OCI-LY1 (cell line): ENCODE results near the gene RABGAP1.
A peak's percentile ranks its signal among the peaks of the same experiment; 100 is the strongest.

Source experiments
- H2AFZ ChIP-seq: fragments of 200-600 bp; sonication (generic), shearing (Covaris generic); 2 replicates; pipeline ENCODE4 v1.6.0; 2014; ENCODE audit warnings: antibody characterized with exemption, mild to moderate bottlenecking, low read length
- H3F3A ChIP-seq: fragments of 200-600 bp; sonication (generic), shearing (Covaris generic); 2 replicates; pipeline ENCODE4 v1.6.0; 2014; ENCODE audit warnings: mild to moderate bottlenecking, antibody characterized with exemption, low read length, moderate library complexity; ENCODE audit not compliant: insufficient read depth
- H3K27ac ChIP-seq: fragments of 200-600 bp; sonication (generic); 2 replicates; pipeline ENCODE4 v1.5.1; 2014; ENCODE audit warnings: low read length, mixed run types, mild to moderate bottlenecking, low read depth; ENCODE audit not compliant: poor library complexity, severe bottlenecking
- H3K27me3 ChIP-seq: fragments of 200-600 bp; sonication (generic); 2 replicates; pipeline ENCODE4 v1.6.0; 2014; ENCODE audit warnings: antibody characterized with exemption, mild to moderate bottlenecking, low read length, moderate library complexity; ENCODE audit not compliant: insufficient read depth
- H3K36me3 ChIP-seq: fragments of 200-600 bp; sonication (generic); 2 replicates; pipeline ENCODE4 v1.6.1; 2014; ENCODE audit warnings: mild to moderate bottlenecking, antibody characterized with exemption, low read length, moderate library complexity, mixed read lengths; ENCODE audit not compliant: insufficient read depth
- H3K4me1 ChIP-seq: fragments of 200-600 bp; sonication (generic); 2 replicates; pipeline ENCODE4 v1.5.1; 2014; ENCODE audit warnings: mild to moderate bottlenecking, low read length, moderate library complexity; ENCODE audit not compliant: insufficient read depth, severe bottlenecking
- H3K4me2 ChIP-seq: fragments of 200-600 bp; sonication (generic), shearing (Covaris generic); 2 replicates; pipeline ENCODE4 v1.6.1; 2014; ENCODE audit warnings: low read length
- H3K4me3 ChIP-seq: fragments of 200-600 bp; sonication (generic); 2 replicates; pipeline ENCODE4 v1.5.1; 2014; ENCODE audit warnings: low read length, low read depth, mild to moderate bottlenecking, mixed read lengths; ENCODE audit not compliant: poor library complexity, severe bottlenecking
- H3K79me2 ChIP-seq: fragments of 200-600 bp; shearing (Covaris generic); 2 replicates; pipeline ENCODE4 v1.6.1; 2016; ENCODE audit warnings: mixed run types, low read length, mixed read lengths; ENCODE audit not compliant: insufficient read depth
- H3K9ac ChIP-seq: fragments of 200-600 bp; sonication (generic), shearing (Covaris generic); 2 replicates; pipeline ENCODE4 v1.6.1; 2014; ENCODE audit warnings: mild to moderate bottlenecking, low read length, mixed read lengths
- H3K9me2 ChIP-seq: fragments of 200-600 bp; sonication (generic), shearing (Covaris generic); 2 replicates; pipeline ENCODE4 v1.6.1; 2014; ENCODE audit warnings: low read depth, mild to moderate bottlenecking, low read length, mixed read lengths
- H3K9me3 ChIP-seq: fragments of 200-600 bp; shearing (Covaris generic); 2 replicates; pipeline ENCODE4 v1.6.1; 2014; ENCODE audit warnings: low read length, mixed read lengths
- H4K20me1 ChIP-seq: fragments of 200-600 bp; sonication (generic), shearing (Covaris generic); 2 replicates; pipeline ENCODE4 v1.6.0; 2016; ENCODE audit warnings: mild to moderate bottlenecking, low read length; ENCODE audit not compliant: insufficient read depth
- CTCF ChIP-seq: fragments of 200-600 bp; sonication (generic), shearing (Covaris generic); IDR thresholded peaks from 2 replicates; pipeline ENCODE4 v1.5.1; 2017; ENCODE audit warnings: mild to moderate bottlenecking, antibody characterized with exemption, low read length, moderate library complexity, mixed read lengths
- EZH2 ChIP-seq: fragments of 200-600 bp; sonication (generic), shearing (Covaris generic); IDR thresholded peaks from 2 replicates; pipeline ENCODE4 v1.8.0; 2017; ENCODE audit warnings: borderline replicate concordance, mixed run types, mild to moderate bottlenecking, antibody characterized with exemption, low read length, moderate library complexity, mixed read lengths

The RABGAP1 gene

GRCh38 chr9:123107639-123108285 lies 166.9 kb downstream of the RABGAP1 start:
- Histone ChIP-seq H3K79me2 (no peaks in the 10 kb centered on the region), H3K27me3 (no peaks in the 10 kb centered on the region), H3K36me3 (peaks cover 80% of the 10 kb centered on the region), H2AFZ (no peak overlapping the region), H3K4me1 (peaks cover 30% of the 10 kb centered on the region), H3K9me2 (no peaks in the 10 kb centered on the region), H3K27ac (peak overlapping the region; percentile 22), H3K4me3 (no peak overlapping the region), H4K20me1 (no peaks in the 10 kb centered on the region), H3K9ac (no peak overlapping the region), H3F3A (no peaks in the 10 kb centered on the region), H3K9me3 (no peaks in the 10 kb centered on the region), H3K4me2 (no peak overlapping the region)
- TF ChIP-seq CTCF: no peak
- no peak for TF ChIP-seq EZH2

GRCh38 chr9:123108976-123109375 lies 168.2 kb downstream of the RABGAP1 start:
- Histone ChIP-seq H3K27me3 (no peaks in the 10 kb centered on the region), H3K4me2 (no peak overlapping the region), H3K4me1 (peaks cover 35% of the 10 kb centered on the region), H3F3A (no peaks in the 10 kb centered on the region), H3K9ac (no peak overlapping the region), H4K20me1 (no peaks in the 10 kb centered on the region), H3K79me2 (no peaks in the 10 kb centered on the region), H3K9me3 (no peaks in the 10 kb centered on the region), H2AFZ (no peak overlapping the region), H3K9me2 (no peaks in the 10 kb centered on the region), H3K36me3 (peaks cover 85% of the 10 kb centered on the region), H3K4me3 (no peak overlapping the region), H3K27ac (no peak overlapping the region)
- TF ChIP-seq CTCF (no peak), EZH2 (no peak)

- Histone ChIP-seq H3K36me3 (peaks cover 82% of the 10 kb centered on the region), H3K4me3 (no peak overlapping the region), H3F3A (no peaks in the 10 kb centered on the region), H3K27me3 (no peaks in the 10 kb centered on the region), H3K9ac (no peak overlapping the region), H4K20me1 (no peaks in the 10 kb centered on the region), H3K9me2 (no peaks in the 10 kb centered on the region), H3K9me3 (no peaks in the 10 kb centered on the region), H3K79me2 (no peaks in the 10 kb centered on the region), H3K4me2 (no peak overlapping the region), H3K4me1 (peaks cover 28% of the 10 kb centered on the region), H2AFZ (no peak overlapping the region), H3K27ac (no peak overlapping the region)
- TF ChIP-seq CTCF (no peak), EZH2 (no peak)
Measured at GRCh38 chr9:123109540-123110279, 168.9 kb downstream of the RABGAP1 start.
